ENCODE results near the gene POU6F1. TPM values are rescaled to one million over a fixed set of nuclear protein-coding genes. Genes with fewer than 3 reads are reported as not detected.

The POU6F1 gene
- total RNA-seq, 2 donors from 2014 or later: 11.4 to 16.4 TPM

DNA sequence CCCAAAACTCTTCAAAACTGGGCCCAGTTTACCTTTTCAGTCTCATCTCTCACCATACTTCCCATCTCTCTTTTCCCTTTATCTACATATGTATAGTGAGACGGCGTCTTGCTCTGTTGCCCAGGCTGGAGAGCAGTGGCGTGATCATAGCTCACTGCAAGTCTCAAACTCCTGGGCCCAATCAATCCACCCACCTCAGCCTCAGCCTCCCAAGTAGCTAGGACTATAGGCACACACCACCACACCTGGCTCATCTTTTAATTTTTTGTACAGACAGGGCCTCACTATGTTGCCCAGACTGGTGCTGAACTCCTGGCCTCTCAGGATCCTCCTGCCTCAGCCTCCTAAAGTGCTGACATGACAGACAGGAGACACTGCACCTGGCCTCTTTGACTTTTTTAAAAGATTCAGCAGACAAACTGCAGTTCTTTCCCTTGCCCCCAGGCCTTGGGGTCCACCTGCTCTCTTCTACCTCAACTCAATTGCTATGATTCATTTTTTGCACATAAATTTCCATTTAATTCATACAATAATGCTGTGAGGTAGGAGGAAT is 78.5 kb downstream of the POU6F1 start:
- DNase-seq: no peak
- Histone ChIP-seq H3K9me3 (ENCODE audit: control insufficient read depth, low read length) (no peaks in the 10 kb centered on the region), H3K4me1 (ENCODE audit: control insufficient read depth, insufficient read depth, low read length) (no peaks in the 10 kb centered on the region), H3K27ac (ENCODE audit: low read depth, low read length) (no peak overlapping the region), H3K4me3 (ENCODE audit: low read length) (no peak overlapping the region), H3K36me3 (ENCODE audit: control insufficient read depth, insufficient read depth, low read length) (no peaks in the 10 kb centered on the region), H3K27me3 (ENCODE audit: control insufficient read depth, insufficient read depth, low read length, poor library complexity, severe bottlenecking) (no peaks in the 10 kb centered on the region), H3K9ac (ENCODE audit: extremely low read depth, low read length, poor library complexity, severe bottlenecking) (no peak overlapping the region)
- TF ChIP-seq, protein P1, sequence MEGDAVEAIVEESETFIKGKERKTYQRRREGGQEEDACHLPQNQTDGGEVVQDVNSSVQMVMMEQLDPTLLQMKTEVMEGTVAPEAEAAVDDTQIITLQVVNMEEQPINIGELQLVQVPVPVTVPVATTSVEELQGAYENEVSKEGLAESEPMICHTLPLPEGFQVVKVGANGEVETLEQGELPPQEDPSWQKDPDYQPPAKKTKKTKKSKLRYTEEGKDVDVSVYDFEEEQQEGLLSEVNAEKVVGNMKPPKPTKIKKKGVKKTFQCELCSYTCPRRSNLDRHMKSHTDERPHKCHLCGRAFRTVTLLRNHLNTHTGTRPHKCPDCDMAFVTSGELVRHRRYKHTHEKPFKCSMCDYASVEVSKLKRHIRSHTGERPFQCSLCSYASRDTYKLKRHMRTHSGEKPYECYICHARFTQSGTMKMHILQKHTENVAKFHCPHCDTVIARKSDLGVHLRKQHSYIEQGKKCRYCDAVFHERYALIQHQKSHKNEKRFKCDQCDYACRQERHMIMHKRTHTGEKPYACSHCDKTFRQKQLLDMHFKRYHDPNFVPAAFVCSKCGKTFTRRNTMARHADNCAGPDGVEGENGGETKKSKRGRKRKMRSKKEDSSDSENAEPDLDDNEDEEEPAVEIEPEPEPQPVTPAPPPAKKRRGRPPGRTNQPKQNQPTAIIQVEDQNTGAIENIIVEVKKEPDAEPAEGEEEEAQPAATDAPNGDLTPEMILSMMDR (conservative IDR thresholded peaks at IDR 0.05): peak; percentile 15
- no peaks in the 10 kb centered on the region for H3K4me1 Mint-ChIP-seq
- 95% methylated on average over 3 of the region's 3 CpGs; no CpG with 5 or more reads in 1 of the 2 experiments for whole genome bisulfite sequencing, 2 experiments (ENCODE audit: insufficient coverage in 1 of 2, insufficient read length in 1 of 2)
- H3K27ac Mint-ChIP-seq: no peak overlapping the region
- H3K4me3 Mint-ChIP-seq: no peak overlapping the region
- H3K9me3 Mint-ChIP-seq: peaks cover under 1% of the 10 kb centered on the region
- H3K27me3 Mint-ChIP-seq (ENCODE audit: insufficient read depth): no peaks in the 10 kb centered on the region
- H3K36me3 Mint-ChIP-seq (ENCODE audit: low read depth): peaks cover 30% of the 10 kb centered on the region

Other genes starting within 250 kb of the POU6F1 start
- gene SLC11A2, start 191.7 kb downstream of the POU6F1 start, total RNA-seq: 10 to 100 TPM; 74.3 to 99.1 TPM
- 10 to 100 TPM; 34.8 to 40.2 TPM for gene LETMD1, start 169.7 kb downstream of the POU6F1 start, total RNA-seq
- gene CSRNP2, start 134.5 kb downstream of the POU6F1 start, total RNA-seq: 10 to 100 TPM; 45.7 to 52.1 TPM
- 10 to 100 TPM; 44.1 to 47.2 TPM for gene TFCP2, start 44.9 kb downstream of the POU6F1 start, total RNA-seq
- gene DAZAP2, start 20.8 kb upstream of the POU6F1 start, total RNA-seq: 10 to 100 TPM; 31.5 to 42.7 TPM
- gene SMAGP, start 52.4 kb upstream of the POU6F1 start, total RNA-seq: 10 to 100 TPM; 43.5 to 61.2 TPM
- not detected for gene BIN2, start 106.1 kb upstream of the POU6F1 start, total RNA-seq
- not detected for gene CELA1, start 128.6 kb upstream of the POU6F1 start, total RNA-seq
- 10 to 100 TPM; 13.9 to 19.1 TPM for gene GALNT6, start 173.3 kb upstream of the POU6F1 start, total RNA-seq
- gene SLC4A8, start 206.8 kb upstream of the POU6F1 start, total RNA-seq: 10 to 100 TPM; 25.8 to 26.4 TPM

All from endodermal cell (in vitro differentiated cells).